ENCODE measurements around the gene WSB1.

WSB1 gene

DNA sequence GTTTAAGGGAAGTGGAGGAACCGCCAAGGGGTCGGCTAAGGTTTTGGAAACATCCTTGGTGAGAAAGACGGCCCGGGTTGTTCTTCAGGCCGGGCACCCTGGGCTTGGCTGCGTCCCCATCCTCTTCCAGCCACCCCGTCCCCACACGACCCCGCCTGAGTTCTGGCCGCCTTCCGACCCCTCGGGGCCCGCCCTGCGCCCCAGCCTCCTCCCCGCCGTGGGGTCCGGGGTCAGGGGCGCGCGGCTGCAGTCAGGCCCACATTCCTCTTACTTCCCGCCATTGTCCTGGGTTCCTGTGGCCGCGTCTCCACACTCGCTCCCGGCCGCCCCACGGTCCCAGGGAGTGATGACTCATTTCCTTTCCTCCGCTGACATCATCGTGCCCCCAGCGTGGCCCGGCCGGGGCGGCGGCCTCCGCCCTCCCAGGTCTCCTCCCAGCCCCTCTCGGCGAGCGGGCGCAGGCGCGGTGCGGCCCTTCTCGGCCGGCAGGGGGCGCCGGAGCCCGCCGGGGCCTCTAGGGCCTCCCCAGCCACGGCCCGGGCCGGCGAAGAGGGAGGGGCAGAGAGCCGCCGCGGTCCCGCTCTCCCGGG lies 59.6 kb downstream of the WSB1 start:
- H3K27ac Mint-ChIP-seq: peak overlapping the region; percentile 70 to 93 (median 86)
- H3K36me3 Mint-ChIP-seq (ENCODE audit: low read depth): no peaks in the 10 kb centered on the region
- H3K9me3 Mint-ChIP-seq: no peaks in the 10 kb centered on the region
- H3K4me3 Mint-ChIP-seq: peak overlapping the region; percentile 74 to 83 (median 79)
- H3K4me1 Mint-ChIP-seq: peaks cover 16% of the 10 kb centered on the region
- H3K27me3 Mint-ChIP-seq (ENCODE audit: low read depth): no peaks in the 10 kb centered on the region
- TF ChIP-seq, protein P1, sequence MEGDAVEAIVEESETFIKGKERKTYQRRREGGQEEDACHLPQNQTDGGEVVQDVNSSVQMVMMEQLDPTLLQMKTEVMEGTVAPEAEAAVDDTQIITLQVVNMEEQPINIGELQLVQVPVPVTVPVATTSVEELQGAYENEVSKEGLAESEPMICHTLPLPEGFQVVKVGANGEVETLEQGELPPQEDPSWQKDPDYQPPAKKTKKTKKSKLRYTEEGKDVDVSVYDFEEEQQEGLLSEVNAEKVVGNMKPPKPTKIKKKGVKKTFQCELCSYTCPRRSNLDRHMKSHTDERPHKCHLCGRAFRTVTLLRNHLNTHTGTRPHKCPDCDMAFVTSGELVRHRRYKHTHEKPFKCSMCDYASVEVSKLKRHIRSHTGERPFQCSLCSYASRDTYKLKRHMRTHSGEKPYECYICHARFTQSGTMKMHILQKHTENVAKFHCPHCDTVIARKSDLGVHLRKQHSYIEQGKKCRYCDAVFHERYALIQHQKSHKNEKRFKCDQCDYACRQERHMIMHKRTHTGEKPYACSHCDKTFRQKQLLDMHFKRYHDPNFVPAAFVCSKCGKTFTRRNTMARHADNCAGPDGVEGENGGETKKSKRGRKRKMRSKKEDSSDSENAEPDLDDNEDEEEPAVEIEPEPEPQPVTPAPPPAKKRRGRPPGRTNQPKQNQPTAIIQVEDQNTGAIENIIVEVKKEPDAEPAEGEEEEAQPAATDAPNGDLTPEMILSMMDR (IDR thresholded peaks at IDR 0.05; ENCODE audit: unreplicated experiment in 3 of 3): peak; percentile 96 to 97 (median 97)

DNA sequence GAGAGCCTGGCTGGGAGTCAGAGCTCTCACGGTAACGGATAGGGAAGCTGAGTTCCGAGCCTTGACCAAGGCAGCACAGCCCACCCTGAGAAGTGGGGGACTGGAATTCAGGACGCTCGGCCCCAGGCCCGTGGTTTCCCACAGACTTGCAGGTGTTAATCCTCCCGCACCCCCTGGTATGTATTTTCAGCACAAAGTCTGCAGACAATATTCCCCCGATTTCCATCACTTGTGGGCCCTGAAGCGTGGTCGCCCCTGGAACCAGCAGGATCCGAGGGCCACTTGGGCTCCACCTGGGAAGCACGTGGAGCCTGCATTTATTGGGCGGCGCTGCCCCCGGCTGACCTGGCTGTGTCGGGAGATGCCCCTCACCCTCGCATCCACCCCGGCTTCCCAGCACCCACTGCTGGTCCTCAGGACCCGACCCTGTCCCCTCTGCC lies 60.2 kb downstream of the WSB1 start:
- Mint-ChIP-seq H3K4me3 (peak overlapping the region; percentile 74 to 80 (median 79)), H3K27me3 (ENCODE audit: low read depth) (no peaks in the 10 kb centered on the region), H3K27ac (peak overlapping the region in 2 of 3 experiments; percentile 76 to 86), H3K4me1 (peaks cover 16% of the 10 kb centered on the region), H3K9me3 (no peaks in the 10 kb centered on the region), H3K36me3 (ENCODE audit: low read depth) (no peaks in the 10 kb centered on the region)
- TF ChIP-seq, protein P1 (IDR thresholded peaks at IDR 0.05; ENCODE audit: unreplicated experiment in 3 of 3): peak; percentile 28 to 45 (median 45)

DNA sequence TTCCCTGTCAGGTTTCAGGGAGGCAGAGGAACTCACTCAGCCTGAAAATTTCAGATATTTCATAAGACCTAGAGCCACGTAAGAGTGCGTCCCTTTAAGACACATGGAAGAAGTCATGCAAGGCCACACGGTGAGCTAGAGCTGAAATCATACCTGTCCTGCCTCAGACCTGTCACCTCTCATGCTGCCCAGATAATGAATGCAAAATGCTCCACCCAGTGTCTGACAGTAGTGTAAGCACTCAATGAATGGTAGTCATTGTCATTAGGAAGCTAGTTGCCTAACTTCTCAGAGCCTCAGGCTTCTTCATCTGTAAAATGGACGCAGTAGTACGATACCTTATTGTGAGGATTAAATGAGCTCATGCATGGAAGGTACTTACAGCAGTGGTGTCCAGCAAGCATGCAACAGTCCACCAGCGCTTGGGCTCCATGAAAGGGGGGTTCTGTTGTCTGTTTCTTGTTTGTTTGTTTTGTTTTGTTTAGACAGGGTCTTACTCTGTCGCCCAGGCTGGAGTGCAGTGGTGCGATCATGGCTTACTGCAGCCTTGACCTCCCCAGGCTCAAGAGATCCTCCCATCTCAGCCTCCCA lies 60.7 kb downstream of the WSB1 start:
- H3K36me3 Mint-ChIP-seq (ENCODE audit: low read depth): no peaks in the 10 kb centered on the region
- no peaks in the 10 kb centered on the region for H3K9me3 Mint-ChIP-seq
- H3K27ac Mint-ChIP-seq: peak overlapping the region in 2 of 3 experiments; percentile 76 to 86

DNA sequence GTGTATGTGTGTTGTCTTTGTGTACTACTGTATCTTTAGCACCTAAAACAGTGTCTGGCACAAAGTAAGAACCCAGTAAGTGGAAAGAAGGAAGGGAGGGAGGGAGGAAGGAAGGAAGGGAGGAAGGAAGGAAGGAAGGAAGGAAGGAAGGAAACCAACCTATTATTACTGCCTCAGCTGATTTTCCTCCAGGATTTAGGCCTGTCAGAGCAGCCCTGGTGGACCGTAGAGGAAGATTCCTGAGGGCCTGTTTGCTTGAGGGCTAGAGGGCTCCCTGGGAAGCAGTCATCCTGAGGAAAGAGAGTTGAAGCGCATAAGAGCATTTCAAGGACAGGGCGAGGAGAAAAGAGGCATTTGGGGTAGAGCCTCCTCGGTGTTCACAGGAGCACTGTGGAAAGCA lies 61.5 kb downstream of the WSB1 start:
- H3K4me3 Mint-ChIP-seq: no peak overlapping the region
- no peaks in the 10 kb centered on the region for H3K36me3 Mint-ChIP-seq (ENCODE audit: low read depth)
- H3K27ac Mint-ChIP-seq: peak overlapping the region in 1 of 3 experiments; percentile 20
- no peaks in the 10 kb centered on the region for H3K27me3 Mint-ChIP-seq (ENCODE audit: low read depth)
- no peaks in the 10 kb centered on the region for H3K9me3 Mint-ChIP-seq
- TF ChIP-seq, protein P1 (IDR thresholded peaks at IDR 0.05; ENCODE audit: unreplicated experiment in 3 of 3): no peak
- H3K4me1 Mint-ChIP-seq: peaks cover 16% of the 10 kb centered on the region

More for the DNA sequence above, 60.7 kb downstream of the WSB1 start:
- Mint-ChIP-seq H3K4me3 (peak overlapping the region; percentile 74 to 80 (median 79)), H3K4me1 (peaks cover 16% of the 10 kb centered on the region), H3K27me3 (ENCODE audit: low read depth) (no peaks in the 10 kb centered on the region)
- TF ChIP-seq, protein P1 (IDR thresholded peaks at IDR 0.05; ENCODE audit: unreplicated experiment in 3 of 3): no peak

DNA sequence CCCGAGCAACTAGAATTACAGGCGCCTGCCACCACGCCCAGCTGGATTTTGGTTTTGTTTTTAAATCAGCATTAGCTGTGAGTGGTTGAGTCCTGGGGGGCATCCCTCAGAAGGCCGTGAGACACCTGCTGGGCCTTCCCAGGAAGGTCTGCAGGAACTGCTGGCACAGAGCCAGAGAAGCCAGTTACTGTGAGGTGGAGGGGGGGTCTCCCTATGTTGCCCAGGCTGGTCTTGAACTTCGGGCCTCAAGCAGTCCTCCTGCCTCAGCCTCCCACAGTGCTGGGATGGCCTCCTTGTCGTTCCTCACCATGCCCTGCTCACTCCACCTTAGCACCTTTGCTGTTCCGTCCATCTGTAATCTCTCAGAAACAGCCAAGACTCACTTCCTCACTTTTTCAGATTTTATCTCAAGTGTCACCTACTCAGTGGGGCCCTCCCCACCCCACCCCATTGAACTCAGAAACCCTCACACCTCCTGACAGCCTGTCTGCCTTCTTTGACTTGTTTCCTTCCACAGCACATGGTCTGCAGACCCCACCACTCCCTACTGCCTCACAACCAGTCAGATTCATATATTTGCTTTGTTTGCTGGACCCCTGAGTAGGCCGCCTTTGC lies 62.3 kb downstream of the WSB1 start:
- H3K4me1 Mint-ChIP-seq: peaks cover 16% of the 10 kb centered on the region
- H3K9me3 Mint-ChIP-seq: no peaks in the 10 kb centered on the region

More for the DNA sequence above, 62.3 kb downstream of the WSB1 start:
- Mint-ChIP-seq H3K27me3 (ENCODE audit: low read depth) (no peaks in the 10 kb centered on the region), H3K36me3 (ENCODE audit: low read depth) (no peaks in the 10 kb centered on the region), H3K4me3 (no peak overlapping the region), H3K27ac (no peak overlapping the region)
- TF ChIP-seq, protein P1 (IDR thresholded peaks at IDR 0.05; ENCODE audit: unreplicated experiment in 3 of 3): no peak

Data from nephron (organoid).